HG02678 (cell line): ENCODE measurements around the gene DLGAP4.
"Not testable (repeated sequence)": the region's sequence is repeated elsewhere in the genome, so short reads cannot be mapped to it uniquely, and the experiment has no call there.

Source experiments
- ATAC-seq: cut with Tn5 transposase; IDR thresholded peaks from one replicate; pipeline ENCODE4 v1.9.1; 2021; ENCODE audit warnings: mild to moderate bottlenecking, moderate library complexity; ENCODE audit not compliant: unreplicated experiment

The DLGAP4 gene

GRCh38 chr20:36466089-36466488, 159.9 kb downstream of the DLGAP4 start:
- no peak for ATAC-seq

- ATAC-seq = no peak
Observed at GRCh38 chr20:36467076-36467999, 161.2 kb downstream of the DLGAP4 start.

DNA sequence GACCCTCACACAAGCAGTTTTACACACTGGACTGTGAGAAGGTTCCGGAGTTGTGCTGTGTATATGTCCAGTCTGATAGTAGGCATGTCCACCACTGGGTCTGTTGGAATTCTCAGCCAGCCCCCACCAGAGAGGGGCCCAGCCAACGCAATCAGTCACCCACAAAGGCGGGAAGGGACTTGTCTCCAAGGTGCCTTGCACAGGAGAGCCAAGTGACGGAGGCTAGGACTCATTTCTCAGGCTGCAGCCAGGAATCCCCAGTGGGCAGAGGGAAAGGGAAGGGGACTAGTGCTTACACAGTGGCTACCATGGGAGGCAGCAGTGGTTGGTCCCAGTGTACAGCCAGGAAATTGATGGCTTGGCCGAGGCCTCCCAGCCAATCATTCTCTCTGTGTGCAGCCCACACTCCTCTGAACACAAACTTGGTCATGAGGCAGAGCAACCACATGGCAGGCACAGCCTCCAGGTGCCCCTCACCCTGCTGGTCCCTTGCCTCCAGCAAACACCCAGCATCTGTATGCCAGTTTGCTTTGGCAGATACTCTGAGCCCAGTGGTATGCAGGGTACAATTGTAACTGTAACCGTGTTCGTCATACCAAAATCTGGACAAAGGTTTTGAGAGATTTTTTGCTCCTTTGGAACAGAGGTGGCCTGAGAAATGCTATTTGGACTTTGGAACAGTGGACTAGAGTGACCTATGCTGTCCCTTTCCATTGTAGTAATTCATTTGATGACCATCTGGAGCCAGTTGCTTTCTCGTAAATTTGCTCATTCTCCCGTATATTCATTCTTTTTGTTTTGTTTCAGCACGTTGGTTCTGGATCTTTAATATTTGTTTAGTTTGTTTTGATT, 162.2 kb downstream of the DLGAP4 start:
- ATAC-seq = no peak

GRCh38 chr20:36469973-36470372, 163.8 kb downstream of the DLGAP4 start:
- no peak for ATAC-seq

DNA sequence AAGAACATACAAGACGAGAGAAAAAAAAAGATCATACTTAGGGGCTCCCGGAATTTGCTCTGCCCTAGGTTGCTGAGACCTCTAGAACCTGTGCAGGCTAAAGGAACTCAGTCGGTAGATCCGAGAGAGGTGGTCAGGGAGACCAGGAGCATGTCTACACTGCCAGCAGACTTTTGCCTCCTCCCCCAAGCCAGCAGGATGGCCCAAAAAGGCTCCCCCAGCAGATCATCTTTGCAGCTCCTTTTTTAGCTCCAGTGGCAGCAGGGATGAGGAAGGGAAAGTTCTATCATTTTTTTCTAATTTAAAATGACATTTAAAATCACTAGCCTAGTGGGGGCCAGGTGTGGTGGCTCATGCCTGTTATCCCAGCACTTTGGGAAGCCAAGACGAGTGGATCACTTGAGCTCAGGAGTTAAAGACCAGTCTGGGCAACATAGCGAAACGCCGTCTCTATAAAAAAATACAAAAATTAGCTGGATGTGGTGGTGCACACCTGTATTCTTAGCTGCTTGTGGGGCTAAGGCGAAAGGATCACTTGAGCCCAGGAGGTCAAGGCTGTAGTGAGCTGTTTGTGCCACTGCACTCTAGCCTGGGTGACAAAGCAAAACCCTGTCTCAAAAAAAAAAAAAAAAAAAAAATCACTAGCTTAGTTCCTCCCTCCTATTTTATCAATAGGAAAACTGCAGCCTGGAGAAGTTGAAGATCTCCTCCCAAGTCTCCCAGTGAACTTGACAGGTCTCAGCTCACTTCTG, 165.9 kb downstream of the DLGAP4 start:
- no peak for ATAC-seq

- ATAC-seq = no peak
Observed at GRCh38 chr20:36472637-36473090, 166.5 kb downstream of the DLGAP4 start.

- no peak for ATAC-seq
Observed at GRCh38 chr20:36473164-36473563, 167.0 kb downstream of the DLGAP4 start.

- no peak for ATAC-seq
Observed at GRCh38 chr20:36474563-36474962, 168.4 kb downstream of the DLGAP4 start.

GRCh38 chr20:36475054-36475453, 168.9 kb downstream of the DLGAP4 start:
- not testable (repeated sequence) for ATAC-seq

DNA sequence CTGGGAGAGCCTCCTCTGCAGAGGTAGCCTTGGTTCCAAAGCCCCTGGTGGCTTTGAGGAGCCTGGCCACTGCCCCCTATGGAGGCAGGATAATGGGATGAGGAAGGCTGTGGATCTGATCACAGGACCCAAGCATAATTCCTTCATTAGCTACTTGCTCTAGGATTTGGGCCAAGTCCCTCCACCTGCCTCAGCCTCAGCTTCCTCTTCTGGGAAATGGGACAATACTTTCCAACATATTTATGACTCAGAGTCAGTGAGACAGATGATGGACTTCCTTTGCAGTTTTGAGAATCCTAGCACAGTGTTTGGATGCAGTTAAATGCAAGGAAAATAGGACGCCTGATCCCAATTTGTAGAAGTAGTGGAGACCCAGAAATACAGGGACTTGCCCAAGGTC, 171.3 kb downstream of the DLGAP4 start:
- no peak for ATAC-seq

DNA sequence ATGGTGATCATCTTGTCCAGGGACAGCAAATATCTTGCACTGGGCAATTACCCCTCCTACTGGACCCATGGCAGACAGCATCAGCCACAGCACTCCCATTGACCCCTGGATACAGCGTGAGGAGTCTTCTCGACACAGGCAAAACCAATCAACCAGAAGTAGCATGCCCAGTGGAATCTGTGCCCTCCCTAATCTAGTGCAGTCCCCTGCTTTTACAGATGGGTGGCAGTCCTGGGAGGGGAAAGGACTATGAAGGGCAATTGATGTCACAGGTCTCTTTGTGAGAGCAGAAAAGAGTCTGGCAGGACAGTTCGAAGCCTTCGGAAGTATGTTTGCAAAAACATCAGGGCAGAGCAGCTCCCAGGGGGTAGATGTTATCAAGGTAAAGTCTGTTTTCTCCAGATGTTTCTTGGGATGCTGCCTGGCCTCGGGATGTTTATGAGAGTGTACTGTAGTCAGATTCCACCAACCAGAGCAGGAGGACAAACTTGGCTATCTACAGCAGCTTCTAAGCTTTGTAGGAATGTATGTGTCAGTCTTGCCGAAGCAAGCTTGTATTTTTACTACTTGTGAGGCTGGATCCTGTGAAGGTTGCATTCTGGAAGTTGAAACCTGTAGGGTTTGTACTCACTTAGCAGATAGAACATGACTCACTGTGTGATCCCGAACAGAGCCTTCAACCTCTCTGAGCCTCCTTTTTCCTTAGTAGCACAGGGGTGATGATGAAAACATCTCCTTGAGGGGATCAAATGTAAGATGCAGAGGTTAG, 172.2 kb downstream of the DLGAP4 start:
- ATAC-seq = no peak

GRCh38 chr20:36479938-36480337, 173.8 kb downstream of the DLGAP4 start:
- no peak for ATAC-seq

DNA sequence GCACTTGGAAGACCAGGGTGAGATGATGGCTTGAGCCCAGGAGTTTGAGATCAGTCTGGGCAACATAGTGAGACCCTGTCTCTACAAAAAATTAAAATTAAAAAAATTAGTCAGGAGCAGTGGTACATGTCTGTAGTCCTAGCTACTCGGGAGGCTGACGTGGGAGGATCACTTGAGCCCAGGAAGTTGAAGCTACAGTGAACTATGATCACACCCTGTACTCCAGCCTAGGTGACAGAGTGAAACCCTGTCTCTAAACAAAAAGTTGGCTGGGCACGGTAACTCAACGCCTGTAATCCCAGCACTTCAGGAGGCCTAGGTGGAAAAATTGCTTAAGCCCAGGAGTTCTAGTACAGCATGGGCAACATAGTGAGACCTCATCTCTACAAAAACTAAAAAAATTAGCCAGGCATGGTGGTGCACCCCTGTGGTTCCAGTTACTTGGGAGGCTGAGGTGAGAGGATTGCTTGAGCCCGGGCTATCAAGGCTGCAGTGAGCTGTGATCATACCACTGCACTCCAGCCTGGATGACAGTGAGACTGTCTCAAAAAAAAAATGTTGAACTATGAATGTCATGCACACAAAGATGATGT, 174.4 kb downstream of the DLGAP4 start:
- no peak for ATAC-seq

DNA sequence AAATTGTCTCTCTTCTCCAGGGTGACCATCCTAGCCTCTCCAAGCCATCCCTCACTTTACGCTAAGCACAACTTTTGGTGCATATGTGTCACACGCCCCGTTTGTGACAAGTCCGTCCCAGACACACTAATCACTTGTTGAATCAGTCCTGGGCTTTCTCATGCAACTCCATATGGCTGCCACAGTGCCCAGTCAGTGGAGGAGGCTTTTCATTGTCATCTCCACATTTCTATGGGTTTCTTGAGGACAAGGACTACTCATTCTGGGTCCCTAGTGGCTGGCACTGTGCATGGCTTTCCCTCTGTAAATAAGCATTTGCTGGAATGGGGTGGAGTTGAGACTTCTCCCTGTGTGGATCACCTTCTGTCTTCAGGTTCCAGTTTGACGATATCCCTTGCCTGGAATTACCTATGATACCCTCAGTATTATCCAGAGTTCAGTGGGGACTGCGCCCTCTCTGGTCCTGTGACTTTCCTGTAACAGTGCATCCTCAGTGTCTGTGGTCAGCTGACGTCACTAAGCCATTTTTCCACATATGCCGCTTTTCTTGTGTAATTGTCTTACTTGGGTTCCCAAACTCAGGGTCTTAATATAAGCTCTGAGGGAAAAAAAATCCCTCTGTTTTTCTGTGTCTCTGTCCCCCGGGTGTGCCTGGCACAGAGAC, 175.4 kb downstream of the DLGAP4 start:
- ATAC-seq = no peak

DNA sequence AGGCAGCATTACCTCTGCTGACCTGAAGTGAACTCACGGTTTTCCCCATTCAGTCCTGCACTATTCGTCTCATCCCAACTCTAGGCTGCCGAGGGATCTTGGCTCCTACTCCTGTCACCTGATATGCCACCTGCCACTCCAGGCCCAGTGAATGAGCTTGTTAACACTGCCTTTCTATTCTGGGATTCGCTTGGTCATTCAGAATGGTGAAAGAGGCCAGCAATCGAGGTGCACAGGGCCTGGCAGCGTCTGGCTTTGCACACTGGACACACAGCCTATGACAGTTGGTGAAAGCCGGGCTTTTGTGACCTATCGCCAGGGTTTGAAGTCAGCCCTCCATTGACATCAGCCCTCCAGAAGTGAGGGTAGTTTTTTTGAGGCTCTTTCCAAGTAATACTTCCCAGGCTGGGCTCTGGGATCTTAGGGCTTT, 175.9 kb downstream of the DLGAP4 start:
- ATAC-seq = no peak

GRCh38 chr20:36483209-36483918, 177.2 kb downstream of the DLGAP4 start:
- no peak for ATAC-seq

DNA sequence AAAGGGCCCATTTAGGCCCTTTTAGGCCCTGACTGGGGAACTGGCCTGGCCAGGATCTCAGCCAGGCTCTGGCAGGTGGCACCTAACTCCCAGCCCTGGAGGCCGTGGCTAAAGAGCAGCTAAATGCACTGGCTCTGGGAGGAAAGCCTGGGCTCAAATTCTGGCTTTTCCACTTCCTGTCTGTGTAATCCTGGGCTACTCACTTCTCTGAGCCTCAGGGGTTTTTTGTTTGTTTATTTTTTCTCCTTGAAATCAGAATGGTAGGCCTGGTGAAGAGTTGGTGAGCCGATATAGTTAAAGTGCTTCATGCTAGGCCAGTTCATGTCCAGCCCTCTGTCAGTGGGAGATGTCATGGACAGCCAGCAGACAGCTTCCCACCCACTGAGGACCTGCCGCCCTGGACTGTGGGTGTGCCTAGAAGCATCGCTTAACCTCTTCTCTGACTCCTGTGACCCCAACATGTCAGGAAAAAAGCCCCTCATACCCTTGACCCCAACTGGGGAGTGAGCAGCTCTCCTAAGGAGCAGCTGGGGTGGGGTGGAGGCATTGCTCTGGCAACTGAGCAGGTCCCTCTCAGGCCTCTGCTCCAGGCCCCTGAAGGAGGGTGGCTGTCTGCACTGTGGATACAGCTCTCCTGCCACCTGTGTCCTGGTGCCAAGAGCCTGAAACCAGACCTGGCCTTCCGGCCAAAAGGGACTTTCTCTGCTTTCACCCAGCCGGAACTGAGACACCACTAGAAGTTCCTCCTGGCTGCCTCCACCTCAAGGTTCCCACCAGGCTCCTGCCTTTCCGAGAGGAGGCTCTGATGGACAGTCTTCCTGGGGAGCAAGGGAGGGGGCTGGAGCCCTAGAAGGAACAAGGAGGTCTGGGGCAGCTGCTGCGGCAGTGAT, 178.0 kb downstream of the DLGAP4 start:
- no peak for ATAC-seq

DNA sequence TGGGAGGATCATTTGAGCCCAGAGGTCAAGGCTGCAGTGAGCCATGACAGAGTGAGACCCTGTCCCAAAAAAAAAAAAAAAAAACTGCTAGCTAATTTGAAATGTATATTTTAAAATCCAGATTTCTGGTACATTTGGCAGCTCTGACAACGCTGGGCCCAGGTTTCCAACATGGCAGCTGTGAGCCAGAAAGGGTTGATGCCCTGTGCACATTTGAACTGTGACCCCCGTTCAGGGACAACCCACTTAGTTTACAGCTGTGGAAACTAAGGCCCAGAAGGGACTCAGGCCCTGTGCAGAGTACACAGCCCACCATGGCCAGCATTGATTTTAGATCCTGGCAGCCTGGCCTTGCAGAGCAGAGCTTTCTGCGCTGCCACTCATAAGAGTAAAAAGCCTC, 179.1 kb downstream of the DLGAP4 start:
- no peak for ATAC-seq
